Kidney glomerular epithelial cell (primary cell): ENCODE measurements around the gene FIG4.
"Not testable (repeated sequence)": the region's sequence is repeated elsewhere in the genome, so short reads cannot be mapped to it uniquely, and the experiment has no call there.

Source experiments
- DNase-seq: peaks from one replicate; lab custom pipeline; 2025; lab: John Stamatoyannopoulos, UW

Gene FIG4

DNA sequence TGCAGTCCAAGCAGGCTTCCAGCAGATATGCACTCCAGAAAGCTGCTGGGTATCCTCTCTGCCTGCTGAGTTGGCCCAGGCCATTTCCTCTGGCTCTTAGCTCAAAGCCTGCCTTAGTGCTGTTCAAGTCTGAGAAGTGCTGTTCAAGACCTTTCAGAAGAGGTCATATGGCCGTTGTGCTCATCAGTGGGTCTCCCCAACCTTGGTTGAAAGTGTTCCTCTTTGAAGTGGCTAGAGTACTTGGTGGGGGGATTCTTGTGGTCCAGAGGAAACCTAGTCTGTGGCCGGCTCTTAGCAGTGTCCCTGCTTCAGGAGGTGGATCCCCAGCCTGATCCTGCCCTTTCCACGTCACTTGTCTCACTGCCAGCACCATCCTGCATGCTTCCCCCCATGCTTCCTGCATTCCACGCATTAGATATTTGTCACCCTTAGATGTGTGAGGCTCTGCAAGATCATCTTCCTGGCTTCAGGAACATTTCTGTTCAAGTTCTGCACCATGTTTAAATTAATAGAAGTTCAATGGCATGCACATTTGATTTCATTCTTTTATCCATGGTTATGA is 105.0 kb downstream of the FIG4 start:
- DNase-seq: no peak

DNA sequence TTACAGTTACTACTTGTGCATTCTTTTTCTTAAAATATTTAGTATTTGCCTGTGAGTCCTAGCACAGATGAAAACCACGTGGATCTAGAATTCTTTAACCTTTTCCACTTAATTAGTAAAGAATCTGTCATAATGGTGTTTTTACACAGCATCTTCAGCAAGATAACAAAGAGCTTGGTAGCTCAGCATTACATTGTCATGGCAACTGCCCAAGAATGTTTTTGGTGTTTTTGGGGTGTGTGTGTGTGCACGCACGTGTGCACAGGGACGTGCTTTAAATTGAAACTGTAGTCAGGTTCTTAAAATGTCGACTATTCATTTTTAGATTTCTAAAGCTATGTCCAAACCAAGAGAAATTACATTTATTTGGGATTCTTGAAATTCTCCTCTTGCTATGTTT is 108.0 kb downstream of the FIG4 start:
- DNase-seq: no peak

DNA sequence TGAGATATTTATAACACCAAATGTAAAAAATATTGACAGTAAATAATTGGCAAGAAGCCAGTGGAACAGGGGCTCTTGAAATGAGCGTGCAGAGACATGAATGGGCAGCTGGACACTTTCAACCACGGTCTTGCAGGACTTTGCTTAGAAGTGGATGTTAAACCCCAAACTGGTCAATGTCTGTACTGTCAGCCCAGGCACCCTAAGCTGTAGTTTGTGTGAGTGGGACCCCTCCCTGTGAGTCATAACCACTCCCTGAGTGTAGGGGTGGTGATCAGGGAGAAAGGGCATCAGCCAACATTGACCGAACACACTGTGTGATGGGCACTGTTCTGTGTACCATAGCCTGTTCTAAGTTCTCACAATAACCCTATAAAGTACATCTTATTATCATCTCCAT is 108.6 kb downstream of the FIG4 start:
- DNase-seq: no peak

DNA sequence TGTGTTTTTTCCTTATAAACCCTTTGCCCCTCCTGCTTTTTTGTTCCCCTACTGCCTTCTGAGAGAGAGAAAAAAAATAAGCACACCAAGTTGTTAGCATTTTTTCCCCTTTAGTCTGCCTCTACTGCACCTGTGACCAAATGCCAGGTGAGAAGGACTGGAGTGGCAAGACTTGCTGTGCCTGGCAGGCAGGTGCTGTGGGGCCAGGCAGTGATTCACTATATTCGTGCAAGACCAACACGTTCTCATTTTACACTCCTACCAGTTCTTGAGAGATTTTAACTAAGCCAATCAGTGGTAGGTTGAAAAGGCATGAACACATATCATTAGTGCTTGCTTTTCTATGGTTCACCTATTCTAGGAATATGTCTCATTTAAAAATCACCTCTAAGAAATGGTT is 109.7 kb downstream of the FIG4 start:
- no peak for DNase-seq

DNA sequence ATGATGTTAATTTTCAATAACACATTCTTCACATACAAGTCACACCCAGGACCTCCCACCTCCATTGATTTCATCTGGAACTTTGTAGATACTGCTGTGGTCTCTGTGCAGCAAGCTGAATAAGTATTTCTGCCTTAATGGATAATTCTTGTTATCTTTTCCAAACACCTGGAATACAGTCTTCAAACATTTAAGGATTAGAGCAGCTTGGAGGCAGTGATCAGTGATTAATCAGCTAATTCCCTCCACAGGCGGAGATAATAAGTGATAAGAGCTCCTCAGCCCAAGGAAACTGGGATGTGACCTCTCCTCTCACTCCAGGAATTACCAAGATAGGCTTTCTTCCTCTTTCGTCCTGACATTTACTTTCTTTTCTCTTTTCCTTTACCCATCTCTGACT is 110.7 kb downstream of the FIG4 start:
- DNase-seq: no peak

DNA sequence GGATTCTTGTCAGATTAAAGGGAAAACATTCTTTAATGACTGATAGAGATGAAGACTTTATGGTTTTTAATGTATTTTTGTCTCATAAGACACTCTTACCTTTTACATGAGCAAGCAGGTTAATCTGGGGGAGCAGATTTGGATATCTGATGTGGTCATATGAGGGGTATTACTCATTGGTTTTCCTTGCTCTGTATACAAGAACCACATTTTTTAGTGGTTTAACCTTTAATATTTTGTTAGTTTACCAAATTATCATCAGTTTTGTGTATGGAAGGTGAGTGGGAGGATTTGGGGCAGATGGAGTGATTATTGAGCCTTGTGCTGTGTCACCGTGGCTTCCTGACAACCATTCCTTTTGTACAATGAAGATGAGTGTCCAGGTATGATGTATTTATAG is 112.9 kb downstream of the FIG4 start:
- no peak for DNase-seq

DNA sequence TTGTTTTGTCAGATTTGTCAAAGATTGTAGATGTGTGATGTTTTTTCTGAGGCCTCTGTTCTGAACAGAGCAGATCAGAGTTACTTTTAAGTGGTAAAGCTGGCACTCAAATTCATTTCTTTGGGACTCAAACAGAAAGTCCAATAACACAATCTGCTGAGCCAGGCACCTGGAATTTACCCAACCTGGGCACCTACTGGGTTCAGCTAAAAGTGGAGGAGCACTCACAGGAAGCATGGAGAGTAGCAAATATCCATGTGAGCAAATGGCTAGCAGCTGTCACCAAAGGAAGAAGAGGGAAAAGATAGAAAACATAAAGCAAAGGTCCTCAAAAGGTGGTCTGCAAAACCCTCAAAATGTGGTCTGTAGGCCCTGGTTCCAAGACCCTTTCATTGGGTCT is 116.8 kb downstream of the FIG4 start:
- no peak for DNase-seq

DNA sequence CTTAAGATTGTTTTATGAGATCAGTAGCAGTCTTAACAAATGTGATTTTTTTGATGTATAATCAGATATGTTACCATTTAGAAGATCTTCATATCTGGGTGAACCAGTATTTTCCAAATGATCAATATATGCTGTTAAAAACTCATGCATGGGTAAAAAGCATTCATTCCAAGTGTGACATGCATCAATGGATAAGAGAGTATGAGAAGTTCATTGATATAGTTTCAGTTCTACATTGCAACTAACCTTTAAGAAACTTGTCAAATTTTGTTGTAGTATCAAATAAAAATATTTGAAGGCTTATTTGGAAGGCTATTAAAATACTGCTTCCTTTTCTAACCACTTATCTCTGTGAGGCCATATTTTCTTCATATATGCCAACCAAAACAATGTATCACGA is 117.7 kb downstream of the FIG4 start:
- DNase-seq: no peak

DNA sequence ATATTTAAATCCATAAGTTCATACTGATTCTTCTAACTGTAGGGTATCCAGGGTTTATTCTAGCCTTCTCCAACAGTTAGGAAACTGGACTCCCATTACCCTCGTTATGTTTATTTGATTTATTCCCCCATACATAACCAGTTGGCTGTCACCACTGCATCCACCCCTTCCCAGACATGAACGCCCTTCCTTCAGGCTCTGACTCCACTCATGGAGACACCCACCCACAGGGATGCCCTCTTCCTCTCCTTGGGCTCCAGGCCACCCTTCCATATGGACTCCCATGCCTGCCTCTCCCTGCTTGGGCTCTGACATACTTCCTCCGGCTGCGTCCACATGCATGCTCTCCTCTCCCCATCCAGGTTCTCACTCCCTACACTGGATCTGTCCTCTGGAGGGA is 124.0 kb downstream of the FIG4 start:
- no peak for DNase-seq

DNA sequence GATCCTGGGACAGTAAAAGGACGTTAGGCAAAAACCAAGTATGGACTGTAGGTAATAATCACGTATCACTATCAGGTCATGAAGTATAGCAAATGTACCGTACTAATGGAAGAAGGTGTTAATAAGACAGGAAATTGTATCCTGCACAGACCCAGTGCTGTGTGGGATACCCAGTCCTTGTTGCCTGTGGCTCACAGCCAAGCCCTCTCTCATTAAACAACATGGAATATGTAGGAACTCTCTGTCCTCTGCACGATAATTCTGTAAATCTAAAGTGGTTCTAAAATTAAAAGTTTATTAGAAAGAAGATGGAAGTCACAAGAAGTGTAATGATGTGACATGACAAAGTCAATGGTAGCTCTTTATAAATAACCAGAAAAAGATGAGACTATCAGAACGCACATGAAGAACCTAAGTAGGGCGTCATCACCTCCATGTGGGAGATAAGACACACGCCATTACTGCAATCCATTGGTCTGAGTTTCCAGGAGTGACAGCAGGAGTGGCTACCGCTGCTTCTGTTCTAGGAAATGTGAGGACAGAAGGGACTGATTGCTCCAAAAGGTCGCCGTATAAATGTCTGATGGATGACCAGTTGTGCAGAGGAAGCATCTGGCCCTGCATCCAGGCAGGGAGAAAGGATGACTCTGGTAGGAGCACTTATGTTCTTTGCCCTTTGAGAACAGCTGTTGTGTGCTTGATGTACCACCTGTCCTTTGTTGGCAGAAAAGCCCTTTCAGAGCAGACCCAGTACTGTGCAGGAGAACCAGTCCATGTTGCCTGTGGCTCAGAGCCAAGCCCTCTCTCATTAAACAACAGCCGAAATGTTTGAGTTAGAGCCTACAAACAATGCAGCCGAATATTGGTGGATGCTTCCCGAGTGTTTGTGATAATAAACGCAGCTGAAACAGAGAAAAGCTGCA is 125.6 kb downstream of the FIG4 start:
- DNase-seq: no peak

DNA sequence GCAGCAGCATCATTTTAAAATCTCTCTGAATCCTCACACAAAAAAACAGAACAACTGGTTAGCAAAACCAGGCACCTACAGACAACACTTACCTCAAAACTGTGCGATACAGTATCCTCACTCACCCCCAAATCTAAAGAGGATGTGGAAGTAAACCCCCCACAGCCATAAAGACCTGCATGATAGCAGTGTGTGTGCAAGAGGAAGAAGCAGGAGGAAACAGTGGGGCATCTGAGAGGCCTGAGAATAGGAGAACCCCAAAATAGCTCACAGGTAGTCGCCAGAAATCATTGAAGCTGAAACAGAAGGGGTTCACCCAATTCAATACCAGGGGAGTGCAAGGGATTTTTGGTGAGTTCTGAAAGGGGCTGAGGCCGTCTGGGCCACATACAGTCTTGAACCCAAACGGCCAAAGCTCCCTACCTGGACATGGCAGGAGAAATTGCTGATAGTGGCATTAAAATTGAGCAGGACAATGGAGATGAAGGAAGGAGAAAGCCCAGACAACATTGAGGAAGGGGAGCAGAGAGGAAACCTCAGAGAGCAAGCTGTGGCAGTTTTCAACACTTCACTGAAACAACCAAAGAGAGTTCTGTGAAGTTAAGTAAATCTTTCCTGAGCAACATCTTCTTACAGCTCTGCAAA is 129.7 kb downstream of the FIG4 start:
- DNase-seq: no peak

DNA sequence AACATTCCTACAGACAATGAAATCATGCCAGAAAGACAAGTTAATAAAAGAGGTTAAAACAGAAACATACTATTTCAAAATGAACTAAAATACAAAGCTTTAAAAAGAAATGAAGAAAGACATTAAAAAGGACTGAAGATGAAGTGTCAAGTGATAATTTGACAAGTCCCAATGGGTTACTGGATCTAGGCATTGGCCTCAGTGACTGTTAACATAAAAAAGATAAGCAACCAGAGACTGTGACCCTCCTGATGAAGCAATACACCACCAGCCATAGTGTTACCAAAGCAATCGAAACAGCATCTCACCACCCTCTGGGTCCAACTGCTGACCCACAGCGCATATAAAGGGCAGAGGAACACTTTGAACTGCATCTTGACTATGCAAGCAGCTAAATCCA is 130.3 kb downstream of the FIG4 start:
- DNase-seq: no peak

DNA sequence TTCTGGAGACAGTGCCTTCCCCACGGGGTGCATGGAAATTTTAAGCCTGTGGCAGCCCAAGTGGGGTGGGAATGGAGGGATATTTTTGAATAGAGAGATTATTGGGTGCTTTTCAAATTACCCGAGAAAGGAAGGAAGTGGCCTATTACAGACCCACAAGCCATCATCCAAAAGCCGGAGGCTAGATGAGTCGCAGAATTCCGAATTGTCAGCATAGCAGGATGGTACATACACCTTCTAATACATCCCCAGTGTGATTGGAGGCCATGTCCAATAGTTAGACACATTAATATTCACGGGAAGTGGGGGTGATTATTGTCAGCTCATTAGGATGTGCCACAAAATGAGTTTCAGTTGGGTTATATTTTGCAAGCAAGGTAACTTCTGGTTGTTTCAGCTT is 133.0 kb downstream of the FIG4 start:
- no peak for DNase-seq

DNA sequence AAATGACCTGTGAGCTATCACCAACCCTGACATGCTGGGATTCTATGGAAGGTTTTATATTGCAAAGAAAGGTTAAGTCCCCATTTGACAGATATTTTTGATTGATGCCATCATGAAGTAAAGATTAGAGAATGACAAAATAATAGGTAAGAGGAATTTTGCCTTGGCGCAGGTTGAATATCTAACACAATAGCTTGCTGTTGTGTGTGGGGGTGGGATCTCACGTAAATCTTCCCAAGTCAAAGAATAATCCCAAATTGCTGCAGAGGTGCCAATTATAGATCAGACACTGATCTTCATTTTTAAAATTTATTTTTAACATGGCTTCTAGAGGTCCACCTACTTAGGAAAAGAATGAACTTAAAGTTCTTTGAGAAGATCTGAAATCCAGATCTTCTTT is 135.5 kb downstream of the FIG4 start:
- DNase-seq: no peak

DNA sequence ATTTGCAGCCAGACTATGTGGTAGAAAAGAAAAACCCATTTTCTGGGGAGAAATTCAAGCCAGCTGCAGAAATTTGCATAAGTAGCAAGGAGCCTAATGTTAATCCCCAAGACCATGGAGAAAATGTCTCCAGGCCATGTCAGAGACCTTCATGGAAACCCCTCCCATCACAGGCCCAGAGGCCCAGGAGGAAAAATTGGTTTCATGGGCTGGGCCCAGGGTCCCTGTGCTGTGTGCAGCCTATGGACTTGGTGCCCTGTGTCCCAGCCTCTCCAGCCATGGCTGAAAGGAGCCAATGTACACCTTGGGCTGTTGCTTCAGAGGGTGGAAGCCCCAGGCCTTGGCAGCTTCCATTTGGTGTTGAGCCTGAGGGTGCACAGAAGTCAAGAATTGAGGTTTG is 140.3 kb downstream of the FIG4 start:
- DNase-seq: not testable (repeated sequence)

DNA sequence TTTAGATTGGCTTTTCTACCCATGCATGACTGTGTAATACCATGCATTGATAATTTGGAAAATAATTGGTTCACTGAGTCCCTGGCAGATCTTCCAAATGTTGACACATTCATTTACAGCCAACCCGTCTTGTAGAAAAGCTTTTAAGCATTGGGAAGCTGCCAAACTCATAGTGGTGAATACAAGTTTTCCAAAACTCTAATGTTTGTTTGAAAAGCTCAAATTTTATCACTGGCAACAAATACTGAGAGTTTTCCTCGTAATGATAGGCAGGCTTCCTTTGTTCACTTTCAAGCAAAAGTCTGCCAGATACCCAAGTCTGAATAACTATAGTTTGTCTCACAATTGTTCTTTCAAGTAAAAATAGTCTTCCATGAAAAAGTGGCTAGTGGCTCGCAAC is 143.0 kb downstream of the FIG4 start:
- DNase-seq: no peak

DNA sequence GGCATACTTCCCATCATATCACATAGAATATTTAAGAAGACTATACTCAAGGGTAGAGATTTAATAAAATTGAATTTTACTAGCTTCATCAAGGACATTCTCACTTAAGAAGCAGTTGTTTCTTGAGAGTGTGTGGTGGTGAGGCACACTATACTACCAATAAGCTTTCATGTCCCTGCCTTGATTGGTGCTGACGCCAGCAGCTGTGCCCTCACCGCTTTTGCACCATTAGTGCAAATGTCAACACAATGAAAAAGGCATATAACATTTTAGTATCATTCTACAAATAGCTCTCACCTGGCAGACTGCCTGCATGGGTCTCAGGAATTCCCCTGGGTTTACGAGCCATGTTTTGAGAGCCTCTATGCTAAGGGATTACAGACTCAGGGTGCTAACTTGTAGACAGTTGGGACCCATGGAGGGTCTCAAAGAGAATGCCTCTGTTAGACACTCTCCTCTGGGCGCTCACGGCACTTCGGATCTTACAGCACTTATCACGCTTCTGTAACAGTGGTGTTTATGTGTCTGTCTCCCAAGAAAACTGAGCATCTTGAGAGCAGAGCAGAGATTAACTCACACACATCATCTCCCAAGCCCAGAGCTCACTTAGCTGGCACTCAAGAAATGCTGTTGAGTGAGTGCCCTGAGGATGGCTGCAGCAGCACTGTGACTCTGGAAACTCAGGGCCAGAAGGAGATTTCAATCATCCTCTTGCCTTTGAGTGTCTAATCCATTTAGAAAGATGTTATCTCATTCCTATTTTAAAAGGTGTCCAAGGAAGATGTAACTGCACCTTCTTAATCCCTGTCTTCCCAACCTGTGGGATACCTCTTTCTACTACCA is 143.7 kb downstream of the FIG4 start:
- no peak for DNase-seq

DNA sequence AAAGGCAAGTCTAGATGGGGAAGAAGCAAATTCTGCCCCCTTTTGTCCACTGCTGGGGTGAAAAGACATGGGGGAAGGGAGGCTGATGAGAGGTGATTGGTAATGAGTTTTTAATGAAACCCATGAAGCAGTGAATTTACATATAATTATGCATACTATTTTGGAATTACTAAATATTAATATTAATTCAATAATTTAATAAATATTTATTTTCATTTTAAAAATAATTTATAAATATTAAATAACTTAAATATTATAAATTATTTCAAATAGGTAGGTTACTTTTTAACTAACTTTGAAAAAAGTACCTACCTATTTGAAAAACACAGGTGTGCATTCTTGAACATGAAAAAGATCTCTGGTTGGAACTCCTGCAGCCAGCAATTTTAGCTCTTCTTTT is 148.9 kb downstream of the FIG4 start:
- DNase-seq: no peak

DNA sequence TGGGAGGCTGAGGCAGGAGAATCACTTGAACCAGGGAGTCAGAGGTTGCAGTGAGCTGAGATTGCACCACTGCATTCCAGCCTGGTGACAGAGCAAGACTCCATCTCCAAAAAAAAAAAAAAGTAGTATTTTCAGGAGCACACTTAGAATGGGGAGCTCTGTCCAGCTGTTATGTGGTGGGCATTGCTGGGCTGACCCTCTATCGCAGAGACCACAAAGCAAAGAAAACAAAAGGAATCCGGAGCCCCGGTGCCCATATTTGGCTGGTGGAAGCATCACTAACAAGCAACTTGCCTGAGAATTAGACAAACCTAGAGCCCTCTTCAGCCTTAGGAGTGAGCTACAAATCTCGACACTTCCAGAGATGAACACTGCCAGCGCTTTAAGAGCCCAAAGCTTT is 149.7 kb downstream of the FIG4 start:
- no peak for DNase-seq

DNA sequence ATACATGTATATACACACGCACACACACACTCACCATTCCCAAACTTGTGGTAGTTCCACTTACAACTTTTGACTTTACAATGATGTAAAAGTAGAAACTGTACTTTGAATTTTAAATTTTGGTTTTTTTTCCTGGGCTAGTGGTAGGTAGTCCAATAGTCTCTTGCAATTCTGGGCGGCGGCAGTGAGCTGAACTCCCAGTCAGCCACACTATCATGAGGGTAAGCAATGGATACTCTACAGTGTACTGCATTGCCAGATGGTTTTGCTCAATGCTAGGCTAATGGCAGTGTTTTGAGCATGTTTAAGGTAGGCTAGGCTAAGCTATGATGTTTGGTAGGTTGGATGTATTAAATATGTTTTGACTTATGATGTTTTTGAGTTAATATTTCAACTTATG is 150.8 kb downstream of the FIG4 start:
- no peak for DNase-seq

DNA sequence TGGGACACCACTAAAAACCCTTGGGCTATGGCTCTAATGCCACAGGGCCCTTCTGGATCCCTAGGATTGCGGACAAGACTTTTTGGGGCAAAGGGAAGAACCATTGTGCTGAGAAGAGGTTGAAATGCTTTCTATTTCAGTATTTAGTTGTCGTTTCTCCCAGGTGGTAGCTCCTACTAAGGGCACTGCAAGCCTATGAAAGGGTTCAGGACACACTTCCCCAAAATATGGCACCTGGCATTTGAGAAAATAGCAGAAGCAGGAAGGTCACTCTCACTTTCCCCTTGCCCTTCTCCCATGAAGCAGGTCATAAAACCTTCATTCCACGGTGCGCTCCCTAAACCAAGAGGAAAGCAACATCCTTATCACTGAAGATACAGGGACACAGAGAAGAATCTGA is 161.6 kb downstream of the FIG4 start:
- no peak for DNase-seq

DNA sequence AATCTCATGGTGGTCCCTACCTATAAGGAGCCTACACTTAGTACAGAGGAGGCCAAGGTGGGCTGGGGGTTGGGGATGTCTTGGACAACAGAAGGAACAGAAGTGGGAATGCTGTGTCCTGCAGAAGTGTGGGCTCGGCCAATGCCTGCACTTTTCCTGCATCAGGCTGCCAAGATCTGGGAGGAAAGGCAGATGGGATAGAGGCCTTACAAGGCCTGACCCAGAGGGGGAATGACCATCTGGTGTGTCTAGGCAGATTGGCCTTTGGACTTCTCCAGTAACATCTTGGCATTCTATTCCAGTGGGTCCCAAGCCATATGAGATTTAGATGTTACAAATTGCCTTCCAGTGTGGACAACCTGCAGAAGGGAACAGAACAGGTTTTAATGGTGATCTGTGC is 162.3 kb downstream of the FIG4 start:
- no peak for DNase-seq

DNA sequence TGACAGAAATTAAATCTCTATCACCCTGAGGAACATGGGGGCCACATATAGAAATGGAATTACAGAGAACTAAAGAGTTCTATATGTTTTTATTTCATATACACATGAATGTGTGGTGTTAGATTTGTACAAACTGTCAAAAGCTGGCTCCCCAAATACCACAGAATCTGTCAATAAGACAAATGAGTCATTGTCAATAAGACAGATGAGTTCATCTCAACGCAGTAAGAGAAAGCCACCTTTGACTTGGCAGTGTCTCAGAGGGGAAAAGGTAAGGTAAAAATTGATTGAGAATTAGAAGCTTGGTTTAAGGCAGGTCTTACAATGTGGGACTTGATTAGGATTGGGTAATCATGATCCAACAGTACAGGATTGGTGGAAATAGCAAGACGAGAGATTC is 162.9 kb downstream of the FIG4 start:
- no peak for DNase-seq
